Bronchial epithelial cell (primary cell): ENCODE measurements around the gene CFAP20DC. TPM values are rescaled to one million over a fixed set of nuclear protein-coding genes. Genes with fewer than 3 reads are reported as not detected.

ENCODE experiments used
- DNase-seq: peaks from one replicate; pipeline ENCODE4 v3.0.0-alpha.2; 2010; ENCODE audit warnings: low read depth
- FAIRE-seq: peaks from 2 replicates; lab custom pipeline; 2011; peaks lifted over from hg19 to GRCh38; lab: Jason Lieb, UNC
- H3K27me3 ChIP-seq: 2 replicates; pipeline ENCODE4 v1.5.1; 2011; ENCODE audit warnings: low read length; ENCODE audit not compliant: control insufficient read depth, insufficient read depth
- H3K36me3 ChIP-seq: 2 replicates; pipeline ENCODE4 v1.5.1; 2011; ENCODE audit warnings: low read length; ENCODE audit not compliant: control insufficient read depth, insufficient read depth
- H3K4me3 ChIP-seq: 2 replicates; pipeline ENCODE4 v1.5.1; 2011; ENCODE audit warnings: mild to moderate bottlenecking, low read depth, low read length, control low read depth
- CTCF ChIP-seq: IDR thresholded peaks from 2 replicates; pipeline ENCODE4 v1.5.1; 2011; ENCODE audit warnings: mild to moderate bottlenecking, moderate library complexity, low read length, control low read depth, inconsistent platforms; ENCODE audit not compliant: insufficient read depth, severe bottlenecking
- total RNA-seq: library from RNA; depleted of rRNA; stranded (reverse); fragments of >200 nt; gene quantifications from 2 replicates; pipeline ENCODE4 v1.2.1, GENCODE V29; 2014

CFAP20DC gene
- total RNA-seq, 1 donor from 2014 or later = 6.8 TPM

- FAIRE-seq (no peak), DNase-seq (no peak)
- no peaks in the 10 kb centered on the region for H3K36me3 ChIP-seq
Observed at GRCh38 chr3:58743296-58743695, 306.5 kb downstream of the CFAP20DC start.

GRCh38 chr3:58742239-58742638, 307.6 kb downstream of the CFAP20DC start:
- FAIRE-seq = no peak

More at GRCh38 chr3:58743296-58743695, 306.5 kb downstream of the CFAP20DC start:
- TF ChIP-seq CTCF = no peak
- Histone ChIP-seq H3K4me3 (no peak overlapping the region), H3K27me3 (no peaks in the 10 kb centered on the region)

GRCh38 chr3:58737644-58738043, 312.2 kb downstream of the CFAP20DC start:
- TF ChIP-seq CTCF = no peak
- DNase-seq = no peak
- H3K36me3 ChIP-seq = no peaks in the 10 kb centered on the region
- no peaks in the 10 kb centered on the region for H3K27me3 ChIP-seq
- no peak for FAIRE-seq
- no peak overlapping the region for H3K4me3 ChIP-seq

More at GRCh38 chr3:58742239-58742638, 307.6 kb downstream of the CFAP20DC start:
- H3K36me3 ChIP-seq = no peaks in the 10 kb centered on the region
- H3K4me3 ChIP-seq = no peak overlapping the region
- TF ChIP-seq CTCF = no peak
- no peak for DNase-seq
- H3K27me3 ChIP-seq = no peaks in the 10 kb centered on the region

- H3K36me3 ChIP-seq = no peaks in the 10 kb centered on the region
Observed at GRCh38 chr3:58731673-58732072, 318.2 kb downstream of the CFAP20DC start.

GRCh38 chr3:58728723-58729122, 321.1 kb downstream of the CFAP20DC start:
- no peaks in the 10 kb centered on the region for H3K27me3 ChIP-seq
- no peaks in the 10 kb centered on the region for H3K36me3 ChIP-seq
- TF ChIP-seq CTCF = no peak
- H3K4me3 ChIP-seq = no peak overlapping the region
- no peak for DNase-seq
- no peak for FAIRE-seq

More at GRCh38 chr3:58731673-58732072, 318.2 kb downstream of the CFAP20DC start:
- no peak for FAIRE-seq
- no peak for TF ChIP-seq CTCF
- no peak for DNase-seq
- Histone ChIP-seq H3K27me3 (no peaks in the 10 kb centered on the region), H3K4me3 (no peak overlapping the region)

GRCh38 chr3:58725326-58725853, 324.4 kb downstream of the CFAP20DC start:
- FAIRE-seq = peak; percentile 13
- no peak for TF ChIP-seq CTCF
- no peaks in the 10 kb centered on the region for H3K27me3 ChIP-seq
- H3K36me3 ChIP-seq = no peaks in the 10 kb centered on the region
- no peak for DNase-seq
- no peak overlapping the region for H3K4me3 ChIP-seq
